RKO (cell line): Measurements from ENCODE around the gene KRTAP10-3.

Experiments used
- DNase-seq: peaks from one replicate; pipeline ENCODE4 v3.0.0-alpha.2; 2016; ENCODE audit warnings: low spot score

Gene KRTAP10-3

GRCh38 chr21:44527983-44528633 is 30.5 kb downstream of the KRTAP10-3 start:
- DNase-seq, result no peak

- no peak for DNase-seq
These were observed 31.2 kb downstream of the KRTAP10-3 start for GRCh38 chr21:44527156-44527982.

DNA sequence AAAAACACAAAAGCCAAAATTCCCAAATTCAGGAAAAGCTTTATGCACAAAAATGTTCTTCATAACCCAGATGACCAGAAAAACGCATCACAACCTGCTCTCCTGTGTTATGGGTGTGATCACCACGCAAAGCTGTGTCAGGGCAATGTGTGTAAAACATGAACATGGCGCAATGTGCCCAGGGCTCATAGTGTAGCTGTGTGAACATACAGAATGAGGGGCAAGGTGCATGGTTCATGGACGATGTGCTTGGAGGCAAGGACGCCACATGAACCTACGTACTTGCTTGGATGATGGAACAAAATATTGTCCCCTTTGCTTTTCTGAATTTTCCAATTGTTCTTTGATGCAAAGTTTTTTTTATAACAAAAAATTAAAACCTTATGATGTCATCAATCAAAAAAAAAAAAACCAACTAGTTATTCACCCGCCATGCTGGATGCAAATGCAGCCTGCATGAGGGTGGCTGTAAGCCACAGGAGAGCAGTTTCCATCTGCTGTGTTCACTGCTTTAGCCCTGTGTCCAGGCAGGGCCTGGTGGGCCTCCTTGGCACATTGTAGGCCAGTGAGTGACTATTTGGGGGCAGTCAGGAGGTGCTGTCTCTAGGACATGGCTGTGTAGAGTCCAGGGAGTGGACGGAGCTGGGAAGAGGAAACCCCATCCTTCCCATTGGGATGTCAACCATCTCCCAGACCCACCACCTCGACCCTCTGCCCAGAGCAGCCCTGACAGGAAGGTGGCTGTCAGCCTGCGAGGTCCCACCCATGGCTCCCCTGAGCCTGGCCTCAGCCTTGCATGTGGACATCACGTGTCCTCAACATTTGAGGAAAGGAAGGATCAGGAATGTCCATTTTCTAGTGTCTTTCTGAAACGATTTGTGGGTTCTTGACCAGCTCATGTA is 32.2 kb downstream of the KRTAP10-3 start:
- no peak for DNase-seq

DNA sequence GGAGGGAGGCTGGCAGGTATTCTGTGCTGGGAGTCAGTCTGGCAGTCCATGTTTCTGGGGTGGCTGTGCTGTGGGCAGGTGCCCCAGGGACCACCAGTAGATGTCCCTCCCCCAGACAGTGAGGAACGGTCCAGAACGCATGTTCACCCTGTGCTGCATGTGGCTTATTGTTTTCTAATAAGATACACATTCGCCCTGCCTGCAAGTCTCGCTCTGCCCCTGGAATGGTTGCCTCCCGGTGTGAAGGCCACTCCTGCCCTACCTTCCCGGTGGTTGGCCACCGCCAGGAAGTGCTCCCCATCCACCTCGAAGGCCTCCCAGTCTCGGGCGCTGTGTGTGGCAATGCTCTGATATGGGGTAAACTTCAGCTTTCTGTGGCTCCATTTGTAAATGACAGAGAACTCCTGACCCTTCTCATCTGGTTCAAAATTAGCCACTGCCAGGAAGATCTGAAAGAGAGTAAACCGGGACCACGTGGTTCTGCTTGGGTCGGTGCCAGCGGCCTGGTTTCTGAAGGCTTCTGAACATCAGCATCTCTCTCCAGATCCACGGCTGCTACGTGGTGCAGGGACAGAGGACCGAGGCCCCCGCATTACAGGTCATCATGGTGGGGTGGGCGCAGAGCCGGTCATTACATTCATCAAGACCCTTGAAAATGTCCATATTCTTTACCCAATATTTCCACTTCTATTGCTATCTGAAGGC is 33.1 kb downstream of the KRTAP10-3 start:
- no peak for DNase-seq

DNA sequence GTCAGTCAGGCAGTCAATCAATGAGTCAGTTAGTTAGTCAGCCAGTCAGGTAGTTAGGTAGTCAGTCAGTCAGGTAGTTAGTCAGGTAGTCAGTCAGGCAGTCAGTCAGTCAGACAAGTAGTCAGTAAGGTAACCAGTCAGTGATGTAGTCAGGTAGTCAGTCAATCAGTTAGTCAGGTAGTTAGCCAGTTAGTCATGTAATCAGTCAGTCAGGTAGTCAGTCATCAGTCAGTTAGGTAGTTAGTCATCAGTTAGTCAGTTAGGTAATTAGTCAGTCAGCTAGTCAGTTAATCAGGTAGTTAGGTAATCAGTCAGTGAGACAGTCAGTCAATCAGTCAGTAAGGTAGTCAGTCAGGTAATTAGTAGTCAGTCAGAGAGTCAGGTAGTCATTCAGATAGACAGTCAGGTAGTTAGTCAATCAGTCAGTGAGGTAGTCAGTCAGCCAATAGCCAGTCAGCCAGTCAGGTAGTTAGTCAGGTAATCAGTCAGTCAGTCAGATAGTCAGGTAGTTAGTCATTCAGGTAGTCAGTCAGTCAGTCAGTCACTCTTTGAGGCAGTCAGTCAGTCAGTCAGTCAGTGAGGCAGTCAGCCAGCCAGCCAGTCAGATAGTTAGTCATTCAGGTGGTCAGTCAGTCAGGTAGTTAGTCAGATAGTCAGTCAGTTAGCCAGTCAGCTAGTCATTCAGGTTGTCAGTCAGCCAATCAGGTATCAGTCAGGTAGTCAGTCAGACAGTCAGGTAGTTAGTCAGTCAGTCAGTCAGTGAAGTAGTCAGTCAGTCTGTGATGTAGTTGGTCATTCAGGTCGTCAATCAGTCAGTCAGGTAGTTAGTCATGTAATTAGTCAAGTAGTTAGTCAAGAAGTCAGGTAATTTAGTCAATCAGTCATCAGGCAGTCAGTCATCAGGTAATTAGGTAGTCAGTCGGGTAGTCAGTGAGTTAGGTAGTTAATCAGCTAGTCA is 33.9 kb downstream of the KRTAP10-3 start:
- DNase-seq, result peak; percentile 37

DNA sequence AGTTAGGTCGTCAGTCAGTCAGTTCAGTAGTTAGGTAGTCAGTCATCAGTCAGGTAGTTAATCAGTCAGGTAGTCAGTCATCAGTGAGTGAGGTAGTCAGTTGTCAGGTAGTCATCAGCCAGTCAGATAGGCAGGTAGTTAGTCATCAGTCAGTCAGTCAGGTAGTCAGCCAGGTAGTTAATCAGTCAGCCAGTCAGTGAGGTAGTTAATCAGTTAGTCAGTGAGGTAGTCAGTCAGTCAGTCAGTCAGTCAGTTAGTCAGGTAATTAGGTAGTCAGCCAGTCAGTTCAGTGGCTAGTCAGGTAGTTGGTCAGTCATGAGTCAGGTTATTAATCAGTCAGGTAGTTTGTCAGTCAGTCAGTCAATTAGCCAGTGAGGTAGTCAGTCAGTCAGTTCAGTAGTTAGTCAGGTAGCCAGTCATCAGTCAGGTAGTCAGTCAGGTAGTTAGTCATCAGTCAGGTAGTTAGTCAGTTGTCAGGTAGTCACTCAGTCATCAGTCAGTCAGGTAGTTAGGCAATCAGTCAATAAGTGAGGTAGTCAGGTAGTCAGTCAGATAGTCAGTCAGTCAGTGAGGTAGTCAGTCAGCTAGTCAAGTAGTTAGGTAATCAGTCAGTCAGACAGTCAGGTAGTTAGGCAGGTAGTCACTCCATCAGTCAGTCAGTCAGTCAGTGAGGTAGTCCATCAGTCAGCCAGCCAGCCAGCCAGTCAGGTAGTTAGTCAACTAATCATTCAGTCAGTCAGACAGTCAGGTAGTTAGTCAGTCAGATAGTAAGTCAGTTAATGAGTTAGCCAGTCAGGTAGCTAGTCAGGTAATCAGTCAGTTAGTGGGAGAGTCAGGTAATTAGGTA is 34.8 kb downstream of the KRTAP10-3 start:
- DNase-seq, result peak; percentile 62

DNA sequence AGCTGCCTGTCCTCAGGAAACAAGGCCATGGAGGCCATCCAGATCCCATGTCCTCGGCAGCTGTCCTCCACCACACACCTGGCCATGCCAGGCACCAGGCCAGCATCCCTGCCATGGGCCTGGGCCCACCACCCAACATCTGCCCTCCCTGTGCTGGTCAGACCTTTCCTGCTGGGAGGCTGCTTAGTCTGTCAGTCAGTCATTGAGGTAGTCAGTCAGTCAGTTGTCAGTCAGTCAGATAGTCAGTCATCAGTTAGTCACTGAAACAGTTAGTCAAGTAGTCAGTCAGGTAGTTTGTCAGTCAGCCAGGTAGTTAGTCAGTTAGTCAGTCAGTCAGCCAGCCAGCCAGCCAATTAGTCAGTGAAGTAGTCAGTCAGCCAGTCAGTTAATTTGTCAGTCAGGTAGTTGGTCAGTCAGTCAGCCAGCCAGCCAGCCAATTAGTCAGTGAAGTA is 35.8 kb downstream of the KRTAP10-3 start:
- peak; percentile 71 for DNase-seq

- no peak for DNase-seq
These were observed 36.5 kb downstream of the KRTAP10-3 start for GRCh38 chr21:44521928-44522752.

DNA sequence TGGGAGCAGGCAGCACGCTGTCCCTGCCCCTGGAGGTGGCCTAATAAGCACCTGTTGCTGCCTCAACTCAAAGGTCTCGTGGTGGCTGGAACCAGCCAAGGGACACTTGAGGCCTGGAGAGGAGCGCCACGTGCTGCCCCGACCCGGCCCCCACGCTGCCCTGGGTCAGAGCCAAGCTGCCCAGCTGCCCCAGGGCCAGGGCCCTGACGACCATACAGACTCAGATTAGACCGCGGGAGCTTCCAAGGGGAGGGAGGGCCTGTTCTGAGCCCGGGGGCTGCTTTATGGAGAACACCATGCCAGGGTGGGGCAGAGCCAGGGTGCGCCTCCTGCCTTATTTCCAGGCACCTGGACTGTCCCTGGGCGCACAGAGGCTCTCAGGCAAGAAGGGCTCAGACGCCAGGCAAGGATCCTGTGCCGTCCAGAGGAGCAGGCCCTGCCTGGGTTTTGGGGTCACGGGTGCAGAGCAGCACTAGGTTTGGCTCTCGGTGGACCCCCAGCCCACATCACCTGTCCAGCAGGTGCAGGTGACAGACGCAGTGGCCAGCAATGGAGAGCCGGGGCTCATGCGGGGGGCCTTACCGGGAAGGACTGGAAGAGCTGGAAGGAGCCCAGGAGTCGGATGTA is 37.2 kb downstream of the KRTAP10-3 start:
- no peak for DNase-seq

DNA sequence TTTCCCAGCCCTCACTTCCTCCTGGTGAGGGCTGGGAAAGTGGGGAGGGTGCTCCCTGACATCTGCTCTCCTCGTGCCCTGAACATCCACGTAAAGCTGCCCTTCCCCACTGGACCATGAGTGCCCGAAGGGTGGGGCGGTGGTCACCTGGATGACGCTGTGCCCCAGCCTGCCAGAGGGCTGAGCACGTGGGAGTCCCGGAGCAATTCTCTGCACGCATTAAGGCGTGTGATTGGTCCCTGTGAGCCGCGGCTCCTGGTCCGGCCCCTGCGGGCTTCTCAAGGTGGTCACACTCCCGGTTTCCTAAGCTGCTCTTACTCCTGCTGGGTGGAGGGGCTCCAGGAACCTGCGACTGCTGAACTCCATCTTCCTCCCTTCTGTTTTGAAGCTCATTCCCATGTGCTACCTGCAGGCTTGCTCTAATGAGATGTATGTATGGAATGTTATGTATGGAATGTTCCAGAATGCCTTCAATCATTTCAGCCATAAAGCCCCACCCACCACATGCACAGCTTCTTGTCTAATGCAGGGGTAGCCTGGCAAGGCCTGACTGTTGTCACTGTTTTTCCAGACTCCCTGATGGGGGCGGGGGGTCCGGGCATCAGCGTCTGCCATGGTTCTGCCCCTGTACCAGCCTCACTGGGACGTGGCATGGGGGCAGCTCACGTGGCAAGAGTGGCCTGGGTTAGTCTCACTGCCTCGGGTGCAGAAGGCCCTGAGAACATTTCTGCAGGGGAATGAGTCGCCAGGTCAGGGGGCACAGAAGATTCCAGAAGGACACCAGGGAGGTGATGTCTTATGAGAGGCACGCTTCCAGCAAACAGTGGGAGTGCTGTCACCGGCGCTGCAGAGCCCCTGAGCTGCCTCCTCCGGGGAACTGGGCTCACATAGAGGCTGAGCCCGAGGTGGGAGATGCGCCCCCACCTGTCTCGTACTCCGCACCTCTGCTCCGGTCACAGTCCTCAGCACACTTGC is 38.0 kb downstream of the KRTAP10-3 start:
- DNase-seq, result no peak

DNA sequence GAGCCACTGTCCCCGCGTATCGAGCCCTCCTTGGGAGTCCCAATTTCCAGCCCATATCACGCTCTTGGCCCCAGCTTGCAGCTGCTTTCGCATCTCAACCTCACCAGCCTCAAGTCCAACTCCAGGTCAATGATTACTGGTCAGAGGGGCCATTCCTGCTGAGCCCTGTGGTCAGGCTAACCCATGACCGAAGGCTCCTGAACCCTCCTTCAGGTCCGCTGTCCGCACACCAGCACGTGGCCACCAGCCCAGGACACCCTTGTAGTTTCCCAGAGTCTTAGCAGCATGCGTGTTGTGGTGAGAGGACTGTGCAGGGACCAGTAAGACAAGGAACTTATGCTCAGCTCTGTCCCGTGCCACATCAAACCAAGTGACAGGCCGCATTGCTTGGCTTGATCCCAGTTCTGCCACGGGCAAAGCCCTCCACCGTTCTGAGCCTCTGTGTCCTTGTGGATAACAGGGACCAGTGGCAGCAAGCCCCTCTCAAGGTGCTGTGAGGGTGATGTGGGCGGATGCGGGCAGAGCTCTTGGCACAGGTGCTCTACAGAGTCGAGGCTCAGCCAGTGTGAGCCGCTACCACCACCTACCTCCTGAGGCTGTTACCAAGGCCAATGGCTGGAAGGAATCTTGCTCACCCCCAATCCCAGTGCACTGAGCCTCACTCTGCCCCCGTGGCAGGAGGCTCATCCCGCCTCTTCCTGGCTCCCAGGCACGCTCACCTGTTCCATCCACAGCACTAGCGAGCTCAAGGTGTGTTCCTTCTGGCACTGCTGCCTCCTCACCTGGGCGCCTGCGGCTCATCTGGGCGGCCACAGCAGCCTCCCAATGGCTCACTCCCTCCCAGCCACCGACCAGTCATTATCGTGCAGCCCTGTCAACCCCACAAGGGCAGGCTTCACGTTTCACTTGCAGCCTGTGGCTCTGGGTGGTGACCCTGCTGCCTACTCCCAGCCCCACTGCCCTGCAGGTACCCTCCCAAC is 39.0 kb downstream of the KRTAP10-3 start:
- no peak for DNase-seq

DNA sequence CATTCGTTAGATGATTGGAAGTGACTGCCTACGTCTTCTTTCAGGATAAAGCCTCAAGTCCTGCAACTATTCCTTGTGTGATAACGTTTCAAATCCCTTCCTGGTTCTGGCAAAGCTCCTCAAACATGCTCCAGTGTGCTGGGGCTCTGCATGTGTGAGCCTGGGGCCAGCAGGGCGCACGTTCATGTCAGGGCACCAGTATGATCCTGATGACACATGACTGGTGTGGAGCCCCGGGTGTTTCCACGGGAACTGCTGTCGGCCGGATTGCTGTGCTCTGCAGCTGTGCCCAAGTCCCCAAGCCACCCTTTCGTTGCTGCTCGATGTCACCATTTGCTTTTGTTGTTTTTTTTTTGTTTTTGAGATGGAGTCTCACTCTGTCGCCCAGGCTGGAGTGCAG is 39.9 kb downstream of the KRTAP10-3 start:
- DNase-seq, result no peak

GRCh38 chr21:44517175-44517899 is 41.3 kb downstream of the KRTAP10-3 start:
- DNase-seq, result peak; percentile 96

DNA sequence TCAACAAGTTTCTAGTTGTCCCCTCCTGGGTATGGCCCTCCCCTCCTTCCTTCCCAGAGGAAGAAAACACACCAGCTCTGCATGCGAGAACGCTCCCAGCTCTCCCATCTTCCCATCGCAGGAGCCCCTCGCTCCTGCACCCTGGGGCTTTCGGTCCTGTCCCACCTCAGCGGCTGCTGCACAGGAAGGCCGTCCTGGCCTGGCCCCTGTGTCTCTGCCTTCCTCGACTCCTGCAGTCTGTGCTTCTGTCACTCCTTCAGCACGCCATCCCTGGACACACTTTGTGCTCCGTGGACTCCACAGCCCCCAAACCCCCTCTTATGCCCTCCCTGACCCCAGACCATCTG is 41.8 kb downstream of the KRTAP10-3 start:
- DNase-seq, result no peak

GRCh38 chr21:44516342-44516741 is 42.3 kb downstream of the KRTAP10-3 start:
- DNase-seq, result no peak
